Regular cardiac myocyte (primary cell): ENCODE data around the gene PNPLA5. TPM values are rescaled to one million over a fixed set of nuclear protein-coding genes. Genes with fewer than 3 reads are reported as not detected.

Experiments used
- total RNA-seq: library from RNA; depleted of rRNA; stranded (reverse); fragments of >200 nt; gene quantifications from 2 replicates; pipeline ENCODE4 v1.2.3, GENCODE V29; 2014

Gene PNPLA5
- total RNA-seq, result under 0.01 TPM in 1 of 2 replicates, not detected in the other

DNA sequence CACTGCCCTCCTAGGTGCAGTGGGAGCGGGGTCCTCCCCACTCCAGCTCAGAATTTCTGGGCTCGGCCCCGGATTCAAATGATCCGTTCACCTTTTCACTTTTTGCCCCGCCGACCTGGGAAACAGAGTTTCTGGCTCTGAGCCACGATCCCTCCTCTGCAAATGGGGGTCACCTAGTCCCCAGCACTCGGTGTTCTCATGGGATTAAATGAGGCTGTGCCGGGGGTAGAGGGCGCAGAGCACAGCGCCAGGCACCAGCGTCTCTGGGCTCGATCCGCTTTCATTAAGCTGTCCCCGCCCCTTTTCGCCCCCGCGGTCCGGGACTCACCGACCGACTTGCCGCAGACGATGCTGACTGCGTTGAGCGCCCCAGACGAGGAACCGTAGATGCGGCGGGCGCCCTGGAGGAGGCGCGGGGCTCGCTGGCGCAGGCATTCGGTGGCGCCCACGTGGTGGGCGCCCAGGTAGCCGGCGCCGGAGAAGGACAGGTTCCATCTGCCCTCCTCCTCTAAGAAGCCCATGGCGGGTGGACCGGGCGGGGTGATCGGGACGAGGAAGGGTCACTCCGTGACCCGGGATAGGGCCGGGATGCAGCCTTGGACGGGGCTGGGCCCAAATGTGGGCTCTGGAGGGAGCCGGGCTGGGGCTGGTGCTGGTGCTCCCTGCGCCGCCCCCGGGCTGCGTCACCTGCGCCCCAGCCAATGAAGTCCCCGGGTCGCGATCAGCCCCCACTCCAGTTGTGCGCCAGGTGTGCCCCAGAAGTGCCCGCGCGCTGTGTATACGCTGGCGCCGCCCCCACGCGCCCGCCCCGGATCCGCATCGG lies at the start of gene PNPLA5:
Gene PNPLA5 (minus strand): TSS at position 654 of the 823 bp plus-strand sequence. CDS start 133 bp downstream, at position 521.

GRCh38 chr22:43923631-43924464 lies 32.0 kb upstream of the PNPLA5 start, which contains the start of gene PNPLA3:
Gene PNPLA3, plus strand, starts transcription at chr22:43923805. Its CDS starts 107 bp downstream, at chr22:43923912.

DNA sequence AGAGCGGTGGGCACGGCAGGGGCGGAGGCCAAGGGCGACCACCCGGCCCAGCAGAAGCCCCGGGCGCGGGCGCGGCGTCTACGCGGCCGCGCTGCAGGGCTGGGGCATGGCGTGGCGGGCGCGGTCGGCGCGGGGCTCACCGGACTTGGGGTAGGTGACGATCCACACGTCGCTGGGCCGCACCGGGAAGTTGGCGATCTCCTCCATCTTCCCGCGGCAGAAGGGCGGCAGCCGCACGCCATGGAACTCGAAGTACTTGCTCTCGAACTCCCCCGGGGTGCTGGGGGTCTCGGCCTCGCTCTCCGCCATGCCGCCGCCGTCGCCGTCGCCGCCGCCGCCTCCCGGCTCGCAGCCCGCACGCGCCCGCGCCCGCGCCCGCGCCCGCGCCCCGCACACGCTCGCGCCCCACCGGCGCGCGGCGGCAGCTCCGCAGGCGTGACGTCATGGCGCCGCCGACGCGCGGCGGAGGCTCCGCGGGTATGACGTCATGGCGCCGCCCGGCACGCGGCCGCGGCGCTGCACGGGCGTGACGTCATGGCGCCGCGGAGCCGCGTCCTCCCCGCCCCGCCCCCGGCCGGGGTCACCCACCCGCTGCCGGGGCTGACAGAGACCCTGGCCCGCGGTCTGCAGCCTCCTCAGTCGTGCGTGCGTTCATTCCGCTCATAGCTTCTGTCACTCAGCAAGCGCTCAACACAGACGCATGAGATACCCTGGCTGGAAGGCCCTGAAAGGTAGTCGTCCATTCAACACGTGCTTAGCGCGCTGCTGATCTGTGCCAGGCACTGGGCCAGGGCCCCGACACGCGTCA lies 29.5 kb downstream of the PNPLA5 start, which contains the start of gene SULT4A1:
Gene SULT4A1 (minus strand): TSS at position 440 of the 808 bp plus-strand sequence. CDS start 131 bp downstream, at position 309.

Other genes with a start within 250 kb of the PNPLA5 start
- gene EFCAB6, start 79.7 kb downstream of the PNPLA5 start, total RNA-seq, result 0.96 and 2.3 TPM in 2 replicates
- under 0.01 and 0.56 TPM in 2 replicates for gene SULT4A1, start 29.5 kb downstream of the PNPLA5 start, total RNA-seq
- gene PNPLA3, start 31.8 kb upstream of the PNPLA5 start, total RNA-seq, result 4.8 and 6.2 TPM in 2 replicates
- gene SAMM50, start 63.4 kb upstream of the PNPLA5 start, total RNA-seq, result 37.2 and 68.2 TPM in 2 replicates
- gene PARVB, start 132.3 kb upstream of the PNPLA5 start, total RNA-seq, result 23.4 and 48.1 TPM in 2 replicates